B cell (primary cell): Measurements from ENCODE around the gene ADGRV1. TPM values are rescaled to one million over a fixed set of nuclear protein-coding genes. Genes with fewer than 3 reads are reported as not detected.

Source experiments
- ATAC-seq: fragments of 200-7000 bp; cut with Tn5 transposase; one replicate; pipeline ENCODE4 v1.10.0; 2021; ENCODE audit warnings: low read depth, mild to moderate bottlenecking, moderate number of reproducible peaks, moderate library complexity
- CTCF ChIA-PET: fragments of 350-600 bp; sonication (Branson Sonifier 250); formaldehyde crosslinking; loops from one replicate; lab custom pipeline; 2021; ENCODE audit warnings: antibody characterized with exemption, inconsistent platforms; lab: Charles Lee
- POLR2A ChIA-PET: fragments of 350-600 bp; sonication (Branson Sonifier 250); formaldehyde crosslinking; loops from one replicate; lab custom pipeline; 2021; ENCODE audit warnings: antibody characterized with exemption; lab: Charles Lee
- DNase-seq: peaks from one replicate; pipeline ENCODE4 v3.0.0; 2013
- H2AFZ ChIP-seq: 2 replicates; pipeline ENCODE4 v1.6.1; 2012; ENCODE audit warnings: mild to moderate bottlenecking, low read depth, low read length; ENCODE audit not compliant: insufficient read depth, poor library complexity, severe bottlenecking
- H3K27ac ChIP-seq, 2 donors: 1 replicate in 1 of 2; 2 replicates in 1 of 2; pipeline ENCODE4 v1.5.1; 2012 to 2013; ENCODE audit warnings: low read length in 2 of 2, mild to moderate bottlenecking in 2 of 2, moderate library complexity in 1 of 2
- H3K27me3 ChIP-seq, 4 experiments: fragments of 200-600 bp in 1 of 4; sonication (generic) in 1 of 4; replicated peaks in 1 of 4; 1 replicate in 2 of 4; 2 replicates in 2 of 4; pipeline versions ENCODE4 v1.6.1 to v1.7.0; 2013 to 2016; ENCODE audit warnings: low read length in 3 of 4, mild to moderate bottlenecking in 2 of 4, mixed read lengths in 1 of 4, moderate library complexity in 1 of 4; ENCODE audit not compliant: insufficient read depth in 4 of 4, control insufficient read depth in 3 of 4; ENCODE audit errors: control extremely low read depth in 1 of 4
- H3K36me3 ChIP-seq, 2 experiments: replicated peaks in 1 of 2; 1 replicate in 1 of 2; 2 replicates in 1 of 2; pipeline versions ENCODE4 v1.6.1 to v1.7.1; 2013; ENCODE audit warnings: low read length in 1 of 2; ENCODE audit not compliant: insufficient read depth in 2 of 2, control insufficient read depth in 1 of 2; ENCODE audit errors: control extremely low read depth in 1 of 2, extremely low read depth in 1 of 2
- H3K4me1 ChIP-seq, 2 donors: fragments of 200-600 bp in 1 of 2; sonication (generic) in 1 of 2; 1 replicate in 1 of 2; 2 replicates in 1 of 2; pipeline versions ENCODE4 v1.5.1 to v1.6.1; 2013 to 2017; ENCODE audit warnings: low read length in 2 of 2; ENCODE audit not compliant: control insufficient read depth in 2 of 2, insufficient read depth in 2 of 2
- H3K4me2 ChIP-seq: replicated peaks from 2 replicates; pipeline ENCODE3; 2012; ENCODE audit warnings: mild to moderate bottlenecking, low read depth, low read length; ENCODE audit not compliant: poor library complexity, severe bottlenecking
- H3K4me3 ChIP-seq, 5 experiments: fragments of 200-600 bp in 1 of 5; sonication (generic) in 1 of 5; 1 replicate in 3 of 5; 2 replicates in 2 of 5; pipeline versions ENCODE4 v1.5.1 to v1.7.0; 2011 to 2016; ENCODE audit warnings: low read length in 4 of 5, mild to moderate bottlenecking in 4 of 5, low read depth in 2 of 5, control low read depth in 1 of 5, moderate library complexity in 1 of 5; ENCODE audit not compliant: insufficient read depth in 1 of 5; ENCODE audit errors: control extremely low read depth in 1 of 5, extremely low read depth in 1 of 5
- H3K79me2 ChIP-seq: fragments of 200-600 bp; sonication (generic); one replicate; pipeline ENCODE4 v1.6.0; 2016; ENCODE audit warnings: low read length; ENCODE audit not compliant: control insufficient read depth, insufficient read depth
- H3K9ac ChIP-seq: fragments of 200-600 bp; sonication (generic); 2 replicates; pipeline ENCODE4 v1.6.1; 2017; ENCODE audit warnings: mild to moderate bottlenecking, low read length, moderate library complexity
- H3K9me3 ChIP-seq, 3 donors: one replicate each; pipeline versions ENCODE4 v1.6.1 to v1.7.1; 2013; ENCODE audit warnings: low read length in 2 of 3; ENCODE audit not compliant: control insufficient read depth in 2 of 3, insufficient read depth in 1 of 3; ENCODE audit errors: control extremely low read depth in 1 of 3
- H4K20me1 ChIP-seq: 2 replicates; pipeline ENCODE4 v1.6.0; 2012; ENCODE audit warnings: mild to moderate bottlenecking, low read length; ENCODE audit not compliant: insufficient read depth, control insufficient read depth, poor library complexity, severe bottlenecking
- H3K27ac Mint-ChIP-seq: one replicate; pipeline ENCODE4 v1.8.0; 2021; ENCODE audit warnings: mixed read lengths
- H3K27me3 Mint-ChIP-seq: one replicate; pipeline ENCODE4 v1.8.0; 2021; ENCODE audit warnings: mixed read lengths
- H3K4me1 Mint-ChIP-seq: one replicate; pipeline ENCODE4 v1.8.0; 2021; ENCODE audit warnings: mixed read lengths
- H3K4me3 Mint-ChIP-seq: one replicate; pipeline ENCODE4 v1.8.0; 2021; ENCODE audit warnings: mixed read lengths
- H3K9me3 Mint-ChIP-seq: one replicate; pipeline ENCODE4 v1.8.0; 2022; ENCODE audit warnings: mixed read lengths; ENCODE audit not compliant: insufficient read depth
- CTCF ChIP-seq: fragments of 200-600 bp; IDR thresholded peaks from one replicate; pipeline ENCODE4 v1.8.0; 2022; ENCODE audit warnings: antibody characterized with exemption, mild to moderate bottlenecking
- EZH2 ChIP-seq: IDR thresholded peaks from 2 replicates; pipeline ENCODE4 v1.6.1; 2012; ENCODE audit warnings: borderline replicate concordance, low read depth, mild to moderate bottlenecking, moderate library complexity, low read length; ENCODE audit not compliant: insufficient read depth, poor library complexity, severe bottlenecking
- WGBS: methylation state at CpG from one replicate; pipeline ENCODE4 v1.1.5; 2013; ENCODE audit warnings: missing lambda C conversion rate; ENCODE audit not compliant: insufficient coverage; 5-methylcytosine and 5-hydroxymethylcytosine counted together
- intact Hi-C: fragments of 100-400 bp; cut with micrococcal nuclease; formaldehyde crosslinking; loops from one replicate; pipeline ENCODE4 v1.10.0; 2022
- polyA plus RNA-seq: library from polyadenylated mRNA; depleted of rRNA; stranded (reverse); fragments of >200 nt; gene quantifications from 2 replicates; pipeline ENCODE4 v1.2.3, GENCODE V29; 2012
- total RNA-seq, 2 donors: library from RNA; stranded (reverse); fragments of 120-200 nt in 1 of 2; gene quantifications; 1 replicate in 1 of 2; 2 replicates in 1 of 2; pipeline versions ENCODE4 v1.2.3 to v1.2.4, GENCODE V29; 2013 to 2022

ADGRV1 gene
- total and polyA plus RNA-seq, 2 donors (not counting 1 experiment from before 2014, with no cell fraction given) = 0.07 TPM; not detected in 1

DNA sequence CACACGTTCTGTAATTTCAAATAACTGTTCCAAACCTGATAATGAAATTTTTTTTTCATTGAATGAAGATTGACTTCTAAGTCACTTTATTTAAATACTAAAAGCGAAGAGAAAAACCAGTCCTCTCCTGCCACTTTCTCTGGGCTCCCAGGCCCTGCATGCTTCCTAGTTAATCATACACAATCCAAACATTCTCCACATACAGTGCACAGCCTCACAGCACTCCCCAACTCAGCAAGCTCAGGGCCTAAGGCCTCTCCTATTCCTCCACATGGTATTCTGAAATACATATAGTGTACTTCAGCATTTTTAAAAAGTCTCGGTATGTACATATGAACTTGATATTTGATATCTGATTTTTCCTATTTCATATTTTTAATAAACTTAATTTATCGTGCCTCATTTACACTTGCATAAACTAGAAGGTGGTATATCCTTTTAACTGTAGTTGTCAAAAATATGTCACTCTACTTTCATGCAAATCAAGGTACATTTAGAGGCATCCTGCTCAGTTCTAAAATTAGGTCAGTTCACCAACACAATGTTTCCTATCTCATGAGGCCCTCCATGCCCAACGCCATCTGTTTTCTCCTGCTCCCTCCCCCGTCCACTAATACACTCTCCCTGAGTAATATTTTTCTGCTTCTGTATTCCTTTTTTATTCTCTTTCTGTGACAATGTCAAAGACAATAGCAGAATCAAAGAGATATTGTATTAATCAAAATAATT lies 617.9 kb downstream of the ADGRV1 start:
- H3K4me1 Mint-ChIP-seq = peaks cover 4% of the 10 kb centered on the region
- H3K27ac Mint-ChIP-seq = no peak overlapping the region
- H3K9ac ChIP-seq = no peak overlapping the region
- no peak for DNase-seq
- no peak overlapping the region for H3K4me3 ChIP-seq
- no peaks in the 10 kb centered on the region for H3K27me3 ChIP-seq
- CTCF ChIA-PET = interaction anchor here (0.5 kb wide), 1 partner anchor 29 kb away, joined by 3 read pairs; no protein-coding TSS in a partner anchor
- H3K4me2 ChIP-seq = no peak overlapping the region
- no peaks in the 10 kb centered on the region for H3K36me3 ChIP-seq
- H3K9me3 ChIP-seq = peaks cover 0 to 5% (median 0%) of the 10 kb centered on the region in 3 donors
- H4K20me1 ChIP-seq = no peaks in the 10 kb centered on the region
- no peaks in the 10 kb centered on the region for H3K4me1 ChIP-seq
- H3K27ac ChIP-seq = no peak overlapping the region
- 0% methylated on average over 2 of the region's 6 CpGs for WGBS
- no peak for TF ChIP-seq CTCF
- TF ChIP-seq EZH2 = no peak
- H3K9me3 Mint-ChIP-seq = no peaks in the 10 kb centered on the region
- intact Hi-C loops = no loop called here
- no peaks in the 10 kb centered on the region for H3K79me2 ChIP-seq
- ATAC-seq = no peak
- no peak overlapping the region for H3K4me3 Mint-ChIP-seq
- peaks cover 3% of the 10 kb centered on the region for H3K27me3 Mint-ChIP-seq
- POLR2A ChIA-PET = no interaction called here
- H2AFZ ChIP-seq = no peak overlapping the region

- no peak overlapping the region for H3K4me3 Mint-ChIP-seq
These were observed 618.5 kb downstream of the ADGRV1 start for GRCh38 chr5:91177085-91177484.

More at GRCh38 chr5:91177085-91177484, 618.5 kb downstream of the ADGRV1 start:
- no peaks in the 10 kb centered on the region for H3K79me2 ChIP-seq
- WGBS = no CpG with 5 or more reads among the region's 5 CpGs
- H3K36me3 ChIP-seq = no peaks in the 10 kb centered on the region
- peaks cover 0 to 5% (median 0%) of the 10 kb centered on the region in 3 donors for H3K9me3 ChIP-seq
- H3K27me3 ChIP-seq = no peaks in the 10 kb centered on the region
- intact Hi-C loops = no loop called here
- ATAC-seq (no peak), DNase-seq (no peak)
- no peaks in the 10 kb centered on the region for H3K9me3 Mint-ChIP-seq
- H3K27ac ChIP-seq = no peak overlapping the region
- H3K27me3 Mint-ChIP-seq = peaks cover 3% of the 10 kb centered on the region
- no peak overlapping the region for H2AFZ ChIP-seq
- H3K9ac ChIP-seq = no peak overlapping the region
- TF ChIP-seq EZH2 (no peak), CTCF (no peak)
- no peak overlapping the region for H3K27ac Mint-ChIP-seq
- H3K4me3 ChIP-seq = no peak overlapping the region
- H3K4me2 ChIP-seq = no peak overlapping the region
- ChIA-PET CTCF (interaction anchor here (0.5 kb wide), 1 partner anchor 30 kb away, joined by 3 read pairs; no protein-coding TSS in a partner anchor), POLR2A (no interaction called here)
- no peaks in the 10 kb centered on the region for H4K20me1 ChIP-seq
- peaks cover 6% of the 10 kb centered on the region for H3K4me1 Mint-ChIP-seq
- H3K4me1 ChIP-seq = peaks cover under 1 to 1% of the 10 kb centered on the region in 2 donors
